Measurements from ENCODE around the gene TAS2R60.
"Not testable (repeated sequence)": the region's sequence is repeated elsewhere in the genome, so short reads cannot be mapped to it uniquely, and the experiment has no call there.

TAS2R60 gene

DNA sequence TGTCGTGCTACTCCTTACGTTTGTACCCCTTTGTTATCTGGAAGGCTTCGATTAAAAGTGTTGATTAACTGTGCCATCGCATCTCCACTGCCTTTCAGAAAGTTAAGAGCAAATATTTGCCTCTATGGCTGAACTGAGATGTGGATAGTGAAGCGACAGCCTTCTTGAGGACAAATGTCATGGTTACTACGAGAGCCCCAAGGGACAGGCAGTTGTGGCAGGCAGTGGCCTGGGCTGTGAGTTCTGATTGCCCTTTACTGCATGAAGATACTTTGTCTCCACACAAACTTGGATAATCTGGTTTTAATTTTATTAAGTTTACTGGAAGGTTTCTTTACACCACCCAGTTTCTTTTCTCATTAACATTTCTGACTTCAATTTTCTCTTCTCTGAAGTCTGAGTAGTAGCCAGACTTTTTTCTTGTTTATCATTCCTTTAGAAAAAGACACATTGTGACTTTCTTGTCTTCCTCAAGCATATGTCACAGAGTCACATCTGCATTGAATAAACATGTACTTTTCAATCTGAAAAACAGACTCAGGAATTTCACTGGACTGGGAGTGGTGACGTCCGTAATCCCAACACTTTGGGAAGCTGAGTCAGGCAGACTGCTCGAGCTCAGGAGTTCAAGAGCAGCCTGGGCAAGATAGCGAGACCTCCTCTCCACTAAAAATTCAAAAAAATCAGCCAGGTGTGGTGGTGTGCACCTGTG is 36.0 kb downstream of the TAS2R60 start:
- no peak overlapping the region for H3K4me3 ChIP-seq (ENCODE audit: low read depth, low read length)
- no peak for DNase-seq (ENCODE audit: low read depth)
- TF ChIP-seq, protein P1, sequence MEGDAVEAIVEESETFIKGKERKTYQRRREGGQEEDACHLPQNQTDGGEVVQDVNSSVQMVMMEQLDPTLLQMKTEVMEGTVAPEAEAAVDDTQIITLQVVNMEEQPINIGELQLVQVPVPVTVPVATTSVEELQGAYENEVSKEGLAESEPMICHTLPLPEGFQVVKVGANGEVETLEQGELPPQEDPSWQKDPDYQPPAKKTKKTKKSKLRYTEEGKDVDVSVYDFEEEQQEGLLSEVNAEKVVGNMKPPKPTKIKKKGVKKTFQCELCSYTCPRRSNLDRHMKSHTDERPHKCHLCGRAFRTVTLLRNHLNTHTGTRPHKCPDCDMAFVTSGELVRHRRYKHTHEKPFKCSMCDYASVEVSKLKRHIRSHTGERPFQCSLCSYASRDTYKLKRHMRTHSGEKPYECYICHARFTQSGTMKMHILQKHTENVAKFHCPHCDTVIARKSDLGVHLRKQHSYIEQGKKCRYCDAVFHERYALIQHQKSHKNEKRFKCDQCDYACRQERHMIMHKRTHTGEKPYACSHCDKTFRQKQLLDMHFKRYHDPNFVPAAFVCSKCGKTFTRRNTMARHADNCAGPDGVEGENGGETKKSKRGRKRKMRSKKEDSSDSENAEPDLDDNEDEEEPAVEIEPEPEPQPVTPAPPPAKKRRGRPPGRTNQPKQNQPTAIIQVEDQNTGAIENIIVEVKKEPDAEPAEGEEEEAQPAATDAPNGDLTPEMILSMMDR (IDR thresholded peaks at IDR 0.05; ENCODE audit: insufficient read depth, low read depth, low read length, missing control alignments) = no peak

DNA sequence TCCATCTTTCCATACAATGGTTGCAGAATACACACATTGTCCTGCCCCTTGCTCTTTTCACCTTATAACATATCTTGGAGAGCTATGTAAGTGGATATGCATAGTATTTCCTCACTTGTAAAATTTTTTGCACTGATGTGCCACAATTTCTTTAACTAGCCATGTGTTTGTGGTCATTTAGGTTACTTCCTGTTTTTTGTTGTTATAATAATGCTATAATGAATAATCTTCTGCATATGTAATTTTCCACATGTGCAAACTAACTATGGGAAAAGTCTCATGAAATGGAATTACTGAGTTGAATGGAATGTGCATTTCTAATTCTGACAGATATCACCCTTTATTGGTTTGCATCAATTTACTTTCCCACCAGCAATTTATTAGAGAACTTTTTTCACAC is 37.2 kb downstream of the TAS2R60 start:
- TF ChIP-seq, protein P1 (IDR thresholded peaks at IDR 0.05; ENCODE audit: insufficient read depth, low read depth, low read length, missing control alignments) = no peak

DNA sequence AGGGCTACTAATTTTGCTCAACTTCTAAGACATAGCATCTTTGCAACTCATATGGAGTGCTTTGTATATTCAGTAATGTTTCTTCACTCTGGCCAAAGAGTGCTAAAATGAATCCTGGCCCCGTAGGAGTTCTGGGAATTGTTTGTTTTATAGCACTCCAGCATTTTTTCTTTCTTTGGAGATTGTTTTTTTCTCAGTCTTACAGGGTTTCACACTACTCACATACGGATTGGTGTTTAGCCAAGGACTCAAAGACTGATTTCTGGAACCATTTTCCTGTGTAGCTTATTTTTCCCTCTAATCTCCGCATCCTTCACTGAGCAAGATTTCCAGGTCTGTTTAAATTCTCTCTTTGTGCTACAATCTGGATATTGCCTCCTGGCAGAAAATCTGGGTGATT is 40.9 kb downstream of the TAS2R60 start:
- TF ChIP-seq, protein P1 (IDR thresholded peaks at IDR 0.05; ENCODE audit: insufficient read depth, low read depth, low read length, missing control alignments) = no peak

More for the DNA sequence above, 37.2 kb downstream of the TAS2R60 start:
- no peak overlapping the region for H3K4me3 ChIP-seq (ENCODE audit: low read depth, low read length)
- no peak for DNase-seq (ENCODE audit: low read depth)

DNA sequence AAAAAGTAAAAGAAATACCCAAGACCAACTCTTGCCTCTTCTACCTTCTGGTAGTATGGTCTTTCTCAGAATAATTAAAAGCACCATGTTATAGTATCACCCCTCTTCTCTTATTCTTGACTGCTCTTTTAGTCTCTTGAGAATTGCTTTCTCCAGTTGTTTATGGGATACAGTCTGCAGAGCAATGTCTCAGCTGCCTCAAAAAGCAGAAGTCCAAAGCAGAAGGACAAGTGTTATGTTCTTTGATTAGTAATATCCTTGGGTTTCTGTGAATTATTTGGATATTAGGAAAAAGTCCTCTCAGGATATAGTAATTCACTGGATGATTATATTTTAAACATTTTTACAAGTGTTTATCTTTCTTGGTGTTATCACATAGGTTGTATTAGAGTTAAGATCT is 41.8 kb downstream of the TAS2R60 start:
- no peak overlapping the region for H3K4me3 ChIP-seq (ENCODE audit: low read depth, low read length)
- DNase-seq (ENCODE audit: low read depth) = no peak
- TF ChIP-seq, protein P1 (IDR thresholded peaks at IDR 0.05; ENCODE audit: insufficient read depth, low read depth, low read length, missing control alignments) = no peak

More for the DNA sequence above, 40.9 kb downstream of the TAS2R60 start:
- no peak for DNase-seq (ENCODE audit: low read depth)
- H3K4me3 ChIP-seq (ENCODE audit: low read depth, low read length) = no peak overlapping the region

DNA sequence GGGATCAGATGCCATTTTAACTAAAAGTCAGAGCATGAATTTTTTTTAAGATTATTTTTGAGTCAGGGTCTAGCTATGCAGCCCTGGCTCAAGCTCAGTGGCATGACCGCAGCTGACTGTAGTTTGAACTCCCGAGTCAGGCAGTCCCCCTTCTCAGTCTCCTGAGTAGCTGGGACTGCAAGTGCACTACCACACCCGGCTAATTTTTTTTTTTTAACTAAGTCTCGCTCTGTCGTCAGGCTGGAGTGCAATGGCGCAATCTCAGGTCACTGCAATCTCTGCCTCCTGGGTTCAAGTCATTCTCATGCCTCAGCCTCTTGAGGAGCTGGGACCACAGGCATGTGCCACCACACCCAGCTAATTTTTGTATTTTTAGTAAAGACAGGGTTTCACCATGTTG is 42.2 kb downstream of the TAS2R60 start:
- no peak overlapping the region for H3K4me3 ChIP-seq (ENCODE audit: low read depth, low read length)
- TF ChIP-seq, protein P1 (IDR thresholded peaks at IDR 0.05; ENCODE audit: insufficient read depth, low read depth, low read length, missing control alignments) = no peak
- no peak for DNase-seq (ENCODE audit: low read depth)

DNA sequence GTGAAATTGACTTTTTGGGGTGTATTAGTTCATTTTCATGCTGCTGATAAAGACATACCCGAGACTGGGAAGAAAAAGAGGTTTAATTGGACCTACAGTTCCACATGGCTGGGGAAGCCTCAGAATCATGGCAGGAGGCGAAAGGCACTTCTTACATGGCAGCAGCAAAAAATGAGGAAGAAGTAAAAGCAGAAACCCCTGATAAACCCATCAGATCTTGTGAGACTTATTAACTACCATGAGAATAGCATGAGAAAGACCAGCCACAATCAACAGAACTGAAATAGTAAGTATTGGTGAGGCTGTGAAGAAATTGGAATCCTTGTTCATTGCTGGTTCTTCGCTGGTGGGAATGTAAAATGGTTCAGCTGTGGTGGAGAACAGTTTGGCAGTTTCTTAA is 43.0 kb downstream of the TAS2R60 start:
- DNase-seq (ENCODE audit: low read depth); H3K4me3 ChIP-seq (ENCODE audit: low read depth, low read length): not testable (repeated sequence)

DNA sequence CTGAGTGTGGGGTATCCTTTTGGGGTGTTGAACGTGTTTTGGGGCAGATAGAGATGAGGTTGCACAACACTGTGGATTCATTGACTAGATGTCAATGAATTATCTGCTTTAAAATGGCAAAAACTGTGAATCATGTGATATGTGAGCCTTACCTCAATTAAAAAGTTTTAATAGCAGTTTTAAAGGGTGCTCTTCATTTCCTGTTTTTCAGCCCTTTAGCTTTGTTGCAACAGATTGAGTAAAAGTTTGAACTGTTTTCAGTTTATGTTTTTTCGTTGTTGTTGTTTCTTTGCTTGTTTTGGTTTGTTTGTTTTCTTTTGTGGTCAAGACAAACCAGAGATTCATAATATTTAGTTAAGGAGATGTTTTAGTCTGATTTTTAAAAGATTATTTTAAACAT is 43.8 kb downstream of the TAS2R60 start:
- H3K4me3 ChIP-seq (ENCODE audit: low read depth, low read length) = no peak overlapping the region
- TF ChIP-seq, protein P1 (IDR thresholded peaks at IDR 0.05; ENCODE audit: insufficient read depth, low read depth, low read length, missing control alignments) = no peak
- DNase-seq (ENCODE audit: low read depth) = no peak

Measured in GM12865 (cell line).